ENCODE measurements around the gene NRAP.

DNA sequence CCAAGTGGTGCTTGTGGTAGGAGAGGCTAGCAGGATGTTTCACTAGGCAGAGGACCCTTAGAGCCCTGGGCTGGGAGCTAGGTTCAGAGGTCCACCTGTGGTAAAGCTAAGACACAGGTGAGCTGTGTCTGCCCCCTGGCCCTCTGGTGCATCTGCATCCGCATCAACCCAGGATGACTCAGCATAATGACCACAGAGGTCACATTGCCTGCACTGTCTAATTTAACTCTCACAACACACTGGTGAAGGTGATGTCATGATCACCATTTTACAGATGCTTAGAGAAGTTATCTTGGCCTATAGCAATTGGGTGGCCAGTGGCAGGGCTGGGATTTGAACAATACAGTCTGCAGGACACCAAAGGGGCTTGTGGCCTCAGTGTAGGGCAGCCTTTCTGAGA is 77.9 kb downstream of the NRAP start:
- TF ChIP-seq, protein P1, sequence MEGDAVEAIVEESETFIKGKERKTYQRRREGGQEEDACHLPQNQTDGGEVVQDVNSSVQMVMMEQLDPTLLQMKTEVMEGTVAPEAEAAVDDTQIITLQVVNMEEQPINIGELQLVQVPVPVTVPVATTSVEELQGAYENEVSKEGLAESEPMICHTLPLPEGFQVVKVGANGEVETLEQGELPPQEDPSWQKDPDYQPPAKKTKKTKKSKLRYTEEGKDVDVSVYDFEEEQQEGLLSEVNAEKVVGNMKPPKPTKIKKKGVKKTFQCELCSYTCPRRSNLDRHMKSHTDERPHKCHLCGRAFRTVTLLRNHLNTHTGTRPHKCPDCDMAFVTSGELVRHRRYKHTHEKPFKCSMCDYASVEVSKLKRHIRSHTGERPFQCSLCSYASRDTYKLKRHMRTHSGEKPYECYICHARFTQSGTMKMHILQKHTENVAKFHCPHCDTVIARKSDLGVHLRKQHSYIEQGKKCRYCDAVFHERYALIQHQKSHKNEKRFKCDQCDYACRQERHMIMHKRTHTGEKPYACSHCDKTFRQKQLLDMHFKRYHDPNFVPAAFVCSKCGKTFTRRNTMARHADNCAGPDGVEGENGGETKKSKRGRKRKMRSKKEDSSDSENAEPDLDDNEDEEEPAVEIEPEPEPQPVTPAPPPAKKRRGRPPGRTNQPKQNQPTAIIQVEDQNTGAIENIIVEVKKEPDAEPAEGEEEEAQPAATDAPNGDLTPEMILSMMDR (conservative IDR thresholded peaks at IDR 0.05): no peak
- no peak for TF ChIP-seq EZH2 (IDR thresholded peaks at IDR 0.05; ENCODE audit: low read depth)
